Pons (tissue), 1 donor: ENCODE measurements around the gene ADAMTS19.
"Not testable (repeated sequence)": the region's sequence is repeated elsewhere in the genome, so short reads cannot be mapped to it uniquely, and the experiment has no call there.

Experiments
- DNase-seq: peaks from one replicate; pipeline ENCODE4 v3.0.0-alpha.2; 2016; ENCODE audit warnings: low spot score

Gene ADAMTS19, protein sequence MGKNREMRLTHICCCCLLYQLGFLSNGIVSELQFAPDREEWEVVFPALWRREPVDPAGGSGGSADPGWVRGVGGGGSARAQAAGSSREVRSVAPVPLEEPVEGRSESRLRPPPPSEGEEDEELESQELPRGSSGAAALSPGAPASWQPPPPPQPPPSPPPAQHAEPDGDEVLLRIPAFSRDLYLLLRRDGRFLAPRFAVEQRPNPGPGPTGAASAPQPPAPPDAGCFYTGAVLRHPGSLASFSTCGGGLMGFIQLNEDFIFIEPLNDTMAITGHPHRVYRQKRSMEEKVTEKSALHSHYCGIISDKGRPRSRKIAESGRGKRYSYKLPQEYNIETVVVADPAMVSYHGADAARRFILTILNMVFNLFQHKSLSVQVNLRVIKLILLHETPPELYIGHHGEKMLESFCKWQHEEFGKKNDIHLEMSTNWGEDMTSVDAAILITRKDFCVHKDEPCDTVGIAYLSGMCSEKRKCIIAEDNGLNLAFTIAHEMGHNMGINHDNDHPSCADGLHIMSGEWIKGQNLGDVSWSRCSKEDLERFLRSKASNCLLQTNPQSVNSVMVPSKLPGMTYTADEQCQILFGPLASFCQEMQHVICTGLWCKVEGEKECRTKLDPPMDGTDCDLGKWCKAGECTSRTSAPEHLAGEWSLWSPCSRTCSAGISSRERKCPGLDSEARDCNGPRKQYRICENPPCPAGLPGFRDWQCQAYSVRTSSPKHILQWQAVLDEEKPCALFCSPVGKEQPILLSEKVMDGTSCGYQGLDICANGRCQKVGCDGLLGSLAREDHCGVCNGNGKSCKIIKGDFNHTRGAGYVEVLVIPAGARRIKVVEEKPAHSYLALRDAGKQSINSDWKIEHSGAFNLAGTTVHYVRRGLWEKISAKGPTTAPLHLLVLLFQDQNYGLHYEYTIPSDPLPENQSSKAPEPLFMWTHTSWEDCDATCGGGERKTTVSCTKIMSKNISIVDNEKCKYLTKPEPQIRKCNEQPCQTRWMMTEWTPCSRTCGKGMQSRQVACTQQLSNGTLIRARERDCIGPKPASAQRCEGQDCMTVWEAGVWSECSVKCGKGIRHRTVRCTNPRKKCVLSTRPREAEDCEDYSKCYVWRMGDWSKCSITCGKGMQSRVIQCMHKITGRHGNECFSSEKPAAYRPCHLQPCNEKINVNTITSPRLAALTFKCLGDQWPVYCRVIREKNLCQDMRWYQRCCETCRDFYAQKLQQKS

DNA sequence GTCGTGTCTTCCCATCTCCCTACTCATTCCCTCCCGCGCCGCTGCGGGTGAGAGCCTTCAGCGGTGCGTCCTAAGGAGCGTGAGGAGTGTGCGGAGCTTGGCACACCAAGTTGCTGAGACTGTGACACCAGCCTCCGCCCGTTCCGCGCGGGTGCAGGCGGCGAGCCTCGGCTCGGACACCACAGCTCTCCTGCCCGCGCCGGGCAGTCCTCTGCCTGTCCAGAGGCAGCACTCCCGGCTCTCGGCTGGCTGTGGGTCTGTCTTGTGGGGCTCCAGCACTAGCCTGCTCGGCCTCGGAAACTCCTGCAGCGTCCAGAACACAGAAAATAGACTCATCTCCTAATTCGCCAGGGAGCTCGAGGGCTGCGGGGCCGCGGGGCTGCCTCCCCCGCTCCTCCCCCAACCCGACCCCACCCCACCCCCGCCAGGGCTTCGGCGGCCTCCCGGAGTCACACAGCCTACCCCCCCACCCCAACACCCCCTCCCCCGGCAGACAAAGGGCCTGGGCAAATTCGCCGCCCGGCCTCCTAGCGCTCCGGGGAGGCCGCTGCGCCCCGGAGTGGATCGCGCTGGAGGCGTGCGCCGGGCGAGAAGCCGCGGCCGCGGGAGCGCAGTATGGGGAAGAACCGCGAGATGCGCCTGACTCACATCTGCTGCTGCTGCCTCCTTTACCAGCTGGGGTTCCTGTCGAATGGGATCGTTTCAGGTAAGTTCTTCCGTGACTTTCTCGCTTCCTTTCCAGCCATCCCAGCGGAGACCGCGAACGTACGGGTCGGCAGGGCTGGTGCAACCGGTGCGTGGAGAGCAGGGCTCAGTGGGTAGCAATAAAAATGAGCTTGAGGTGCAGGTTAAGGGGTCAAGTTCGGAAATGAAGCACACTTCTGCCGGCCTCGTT lies at the start of gene ADAMTS19:
Gene ADAMTS19, plus strand, starts transcription at position 522 of the 895 bp plus-strand sequence. Its CDS starts 94 bp downstream, at position 616.
- no peak for DNase-seq

GRCh38 chr5:129410488-129410887 lies 49.6 kb upstream of the ADAMTS19 start:
- DNase-seq: no peak

DNA sequence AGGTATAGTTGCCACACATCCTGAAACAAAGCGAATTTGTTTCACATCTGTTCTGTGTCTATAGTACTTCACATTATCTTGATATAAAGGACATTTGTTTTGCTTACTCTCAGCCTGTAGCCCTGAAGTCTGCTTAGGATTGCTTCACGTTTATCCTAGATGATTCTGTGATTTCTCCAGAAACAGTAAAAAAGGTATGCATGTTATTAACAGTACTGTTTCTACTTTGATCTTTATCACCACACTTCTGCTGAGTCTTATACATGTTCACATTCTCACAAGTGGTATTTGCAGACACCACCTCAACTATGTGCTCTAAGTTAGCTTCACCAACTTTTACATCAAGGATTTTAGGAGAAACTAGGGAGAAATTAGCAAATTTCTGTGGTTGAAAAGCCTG lies 47.4 kb upstream of the ADAMTS19 start:
- no peak for DNase-seq

GRCh38 chr5:129413570-129413969 lies 46.5 kb upstream of the ADAMTS19 start:
- DNase-seq: no peak

DNA sequence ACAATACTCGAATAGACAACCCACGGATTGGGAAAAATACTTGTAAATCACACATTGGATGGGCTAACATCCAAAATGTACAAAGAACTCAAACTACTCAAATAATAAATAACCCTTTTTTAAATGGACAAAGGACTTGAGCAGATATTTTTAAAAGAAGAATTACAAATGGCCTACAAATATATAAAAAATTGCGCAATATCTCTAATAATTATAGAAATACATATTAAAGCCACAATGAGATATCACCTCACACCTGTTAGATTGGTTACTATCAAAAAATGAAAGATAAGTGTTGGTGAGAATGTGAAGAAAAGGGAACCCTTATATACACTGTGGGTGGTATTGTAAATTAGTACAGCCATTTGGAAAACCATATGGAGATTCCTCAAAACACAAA lies 40.8 kb upstream of the ADAMTS19 start:
- no peak for DNase-seq

DNA sequence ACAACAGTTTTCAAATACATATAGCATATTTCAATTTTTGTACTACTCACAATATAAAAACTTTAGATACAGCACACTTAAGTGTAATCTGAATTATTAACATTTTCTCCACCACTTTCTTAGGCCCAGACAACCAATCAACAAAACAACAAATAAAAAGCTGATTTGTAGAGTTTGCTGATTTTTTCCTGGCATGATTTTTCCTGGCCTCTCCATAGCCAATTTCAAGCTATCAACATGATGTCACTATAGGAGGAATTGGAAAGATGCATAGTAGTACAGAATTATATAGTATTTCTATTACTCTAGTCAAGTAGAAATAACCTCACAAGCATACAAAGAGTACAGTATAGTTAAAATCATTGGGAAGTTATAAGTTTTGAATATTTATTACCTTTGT lies 35.1 kb upstream of the ADAMTS19 start:
- DNase-seq: no peak

DNA sequence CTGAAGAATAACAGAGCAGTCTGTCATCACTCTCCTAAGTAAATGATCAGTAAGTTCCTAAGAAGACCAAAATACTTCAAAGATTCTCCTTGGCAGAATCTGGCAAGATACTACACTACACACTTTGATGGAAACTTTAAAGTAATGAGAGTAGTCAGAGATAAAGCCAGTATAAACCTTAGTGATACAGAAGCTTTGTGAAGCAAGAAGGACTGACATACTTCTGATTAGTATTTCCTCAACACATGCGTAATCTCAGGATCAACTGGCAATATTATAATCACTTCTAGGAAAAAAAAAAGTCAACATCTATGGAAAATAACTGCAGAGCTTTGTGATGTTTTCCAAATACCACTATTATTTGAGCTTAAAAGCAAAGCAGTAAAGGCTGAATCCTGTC lies 34.0 kb upstream of the ADAMTS19 start:
- no peak for DNase-seq

- not testable (repeated sequence) for DNase-seq
Measured at GRCh38 chr5:129428636-129429035, 31.5 kb upstream of the ADAMTS19 start.

DNA sequence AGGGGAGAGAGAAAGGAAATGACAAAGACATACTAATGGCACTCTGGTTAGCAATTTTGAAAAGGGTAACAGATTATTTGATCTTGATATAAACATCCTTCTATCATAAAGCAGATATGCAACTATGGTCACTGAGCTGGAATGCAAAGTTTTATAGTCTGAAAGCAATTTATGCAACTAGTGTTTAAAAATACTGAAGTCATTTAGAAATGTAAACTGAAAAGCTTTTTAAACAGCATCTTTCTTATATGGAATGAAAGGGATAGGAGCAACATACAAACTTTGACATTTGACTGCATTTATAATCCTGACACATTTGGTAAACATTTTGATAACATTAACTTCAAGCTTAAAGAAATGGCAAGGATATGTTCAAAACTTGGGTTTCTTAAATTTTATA lies 28.7 kb upstream of the ADAMTS19 start:
- no peak for DNase-seq

DNA sequence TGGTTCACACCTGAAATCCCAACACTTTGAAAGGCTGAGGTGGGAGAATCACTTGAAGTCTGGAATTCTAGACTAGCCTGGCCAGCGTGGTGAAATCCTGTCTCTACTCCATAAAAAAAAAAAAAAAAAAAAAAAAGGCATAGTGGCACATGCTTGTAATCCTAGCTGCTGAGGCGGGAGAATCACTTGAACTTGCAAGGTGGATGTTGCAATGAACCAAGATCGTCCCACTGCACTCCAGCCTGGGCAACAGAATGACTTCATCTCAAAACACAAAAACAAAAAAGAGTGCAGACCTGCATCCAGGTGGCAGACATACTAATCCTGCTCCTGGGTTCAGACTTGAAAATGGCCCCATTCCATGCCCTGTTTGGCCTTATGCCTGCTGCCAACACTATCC lies 21.8 kb upstream of the ADAMTS19 start:
- no peak for DNase-seq

GRCh38 chr5:129440424-129440823 lies 19.7 kb upstream of the ADAMTS19 start:
- no peak for DNase-seq

GRCh38 chr5:129441096-129441495 lies 19.0 kb upstream of the ADAMTS19 start:
- DNase-seq: no peak

DNA sequence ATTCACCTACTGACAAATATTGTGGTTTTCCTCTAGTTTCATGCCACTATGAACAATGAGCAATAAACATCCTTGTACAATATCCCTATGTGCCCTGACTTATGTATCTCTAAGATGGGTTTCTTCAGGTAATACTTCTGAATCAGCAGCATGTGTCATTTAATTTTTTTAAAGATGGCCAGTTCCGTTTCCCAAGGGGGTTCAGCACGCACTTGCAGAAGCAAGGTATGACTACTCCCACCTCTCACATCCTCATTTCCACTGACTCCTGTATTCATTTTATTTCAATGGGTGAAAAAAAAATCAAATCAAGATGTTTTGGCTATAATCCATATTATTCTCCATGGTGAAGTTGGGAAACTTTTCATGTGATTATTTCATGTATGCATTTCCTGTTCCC lies 14.7 kb upstream of the ADAMTS19 start:
- no peak for DNase-seq

GRCh38 chr5:129447968-129448367 lies 12.1 kb upstream of the ADAMTS19 start:
- DNase-seq: no peak

DNA sequence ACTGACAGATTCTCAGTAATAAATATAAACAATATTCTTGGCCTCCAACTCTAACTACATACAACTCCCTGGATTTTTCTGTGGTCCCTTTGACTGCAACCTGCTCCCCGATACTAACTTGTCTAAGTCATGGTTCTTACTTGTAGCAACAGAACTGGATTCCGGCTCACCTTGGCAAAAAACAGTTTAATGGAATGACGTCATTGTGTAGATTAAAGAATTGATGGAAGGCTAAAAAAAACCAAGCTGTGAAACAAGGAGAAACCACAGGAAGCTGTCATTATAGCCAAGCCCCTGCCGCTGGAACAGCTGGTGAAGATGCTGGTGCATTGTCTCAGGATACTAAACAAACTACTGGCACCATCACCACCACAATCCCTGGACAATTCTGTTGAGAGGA lies 11.4 kb upstream of the ADAMTS19 start:
- DNase-seq: no peak

DNA sequence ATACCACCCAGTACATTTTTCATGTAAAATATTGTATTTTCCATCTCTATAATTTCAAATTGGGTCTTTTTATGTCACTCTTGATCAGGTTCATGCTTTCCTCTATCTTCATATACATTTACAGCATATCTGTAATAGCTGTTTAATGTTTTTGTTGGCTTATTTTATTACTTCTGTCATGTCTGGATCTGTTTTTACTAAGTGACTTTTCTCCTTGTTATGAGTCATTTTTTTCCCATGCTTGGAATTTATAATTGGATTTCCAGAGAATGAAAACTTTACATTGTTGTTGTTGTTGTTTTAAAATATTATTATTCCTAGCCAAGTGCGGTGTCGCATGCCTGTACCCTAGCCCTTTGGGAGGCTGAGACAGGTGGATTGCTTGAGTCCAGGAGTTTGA lies 5.6 kb upstream of the ADAMTS19 start:
- DNase-seq: no peak

- no peak for DNase-seq
Measured at GRCh38 chr5:129459450-129459776, 685 bp upstream of the ADAMTS19 start.

DNA sequence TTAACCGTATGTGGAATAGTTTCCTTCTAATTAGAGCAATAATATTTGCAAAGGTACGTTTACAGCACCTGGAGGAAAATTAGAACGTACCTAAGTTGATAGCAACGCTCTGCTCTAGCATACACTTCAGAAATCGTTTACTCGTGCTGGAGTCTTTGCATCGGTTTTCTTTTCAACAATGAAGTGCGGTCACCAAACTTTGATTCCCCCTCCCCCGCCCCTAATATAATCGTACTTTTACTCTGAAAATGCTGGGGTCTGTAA lies 506 bp downstream of the ADAMTS19 start:
- no peak for DNase-seq

DNA sequence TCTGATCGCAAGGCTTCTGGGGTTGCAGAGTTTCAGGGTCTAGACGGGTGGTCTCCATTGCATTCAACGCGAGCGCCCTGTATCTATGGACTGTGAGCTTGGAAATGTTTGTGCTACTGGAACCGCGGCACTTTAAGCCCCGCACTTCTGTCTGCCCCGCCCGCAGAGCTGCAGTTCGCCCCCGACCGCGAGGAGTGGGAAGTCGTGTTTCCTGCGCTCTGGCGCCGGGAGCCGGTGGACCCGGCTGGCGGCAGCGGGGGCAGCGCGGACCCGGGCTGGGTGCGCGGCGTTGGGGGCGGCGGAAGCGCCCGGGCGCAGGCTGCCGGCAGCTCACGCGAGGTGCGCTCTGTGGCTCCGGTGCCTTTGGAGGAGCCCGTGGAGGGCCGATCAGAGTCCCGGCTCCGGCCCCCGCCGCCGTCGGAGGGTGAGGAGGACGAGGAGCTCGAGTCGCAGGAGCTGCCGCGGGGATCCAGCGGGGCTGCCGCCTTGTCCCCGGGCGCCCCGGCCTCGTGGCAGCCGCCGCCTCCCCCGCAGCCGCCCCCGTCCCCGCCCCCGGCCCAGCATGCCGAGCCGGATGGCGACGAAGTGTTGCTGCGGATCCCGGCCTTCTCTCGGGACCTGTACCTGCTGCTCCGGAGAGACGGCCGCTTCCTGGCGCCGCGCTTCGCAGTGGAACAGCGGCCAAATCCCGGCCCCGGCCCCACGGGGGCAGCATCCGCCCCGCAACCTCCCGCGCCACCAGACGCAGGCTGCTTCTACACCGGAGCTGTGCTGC lies 1.0 kb downstream of the ADAMTS19 start:
- DNase-seq: no peak

DNA sequence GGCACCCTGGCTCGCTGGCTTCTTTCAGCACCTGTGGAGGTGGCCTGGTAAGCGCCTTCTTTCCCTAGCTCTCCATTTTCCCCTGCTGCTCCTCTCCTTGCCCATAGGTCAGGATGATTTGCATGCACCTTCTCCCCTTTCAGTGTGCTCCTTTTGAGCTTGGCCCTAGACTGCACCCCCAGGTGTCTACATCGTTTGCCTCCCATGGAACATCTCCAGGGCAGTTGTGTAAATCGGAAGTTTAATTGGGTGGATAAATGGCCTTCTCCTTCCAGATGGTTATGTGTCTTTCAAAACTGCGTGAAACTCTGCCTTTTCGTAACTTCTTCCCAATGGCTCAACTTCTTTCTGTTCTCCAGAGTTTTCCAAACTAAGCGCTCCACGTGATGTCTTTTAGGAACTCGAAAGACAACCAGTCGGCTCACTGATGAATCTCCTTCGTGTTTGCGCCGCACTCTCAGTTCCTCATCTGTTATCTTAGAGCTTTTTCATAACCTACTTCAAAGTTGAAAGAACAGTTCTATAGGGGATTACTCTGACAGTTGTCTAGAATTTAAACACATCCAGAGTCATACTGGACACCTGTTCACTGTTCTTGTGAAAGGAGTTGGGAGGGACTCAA lies 1.7 kb downstream of the ADAMTS19 start:
- no peak for DNase-seq
